Islet of Langerhans (tissue), 1 donor: ENCODE results near the gene ADAM23.
"Not testable (repeated sequence)": the region's sequence is repeated elsewhere in the genome, so short reads cannot be mapped to it uniquely, and the experiment has no call there.

Experiments used
- FAIRE-seq: peaks from one replicate; lab custom pipeline; 2011; peaks lifted over from hg19 to GRCh38; lab: Jason Lieb, UNC

Gene ADAM23, protein sequence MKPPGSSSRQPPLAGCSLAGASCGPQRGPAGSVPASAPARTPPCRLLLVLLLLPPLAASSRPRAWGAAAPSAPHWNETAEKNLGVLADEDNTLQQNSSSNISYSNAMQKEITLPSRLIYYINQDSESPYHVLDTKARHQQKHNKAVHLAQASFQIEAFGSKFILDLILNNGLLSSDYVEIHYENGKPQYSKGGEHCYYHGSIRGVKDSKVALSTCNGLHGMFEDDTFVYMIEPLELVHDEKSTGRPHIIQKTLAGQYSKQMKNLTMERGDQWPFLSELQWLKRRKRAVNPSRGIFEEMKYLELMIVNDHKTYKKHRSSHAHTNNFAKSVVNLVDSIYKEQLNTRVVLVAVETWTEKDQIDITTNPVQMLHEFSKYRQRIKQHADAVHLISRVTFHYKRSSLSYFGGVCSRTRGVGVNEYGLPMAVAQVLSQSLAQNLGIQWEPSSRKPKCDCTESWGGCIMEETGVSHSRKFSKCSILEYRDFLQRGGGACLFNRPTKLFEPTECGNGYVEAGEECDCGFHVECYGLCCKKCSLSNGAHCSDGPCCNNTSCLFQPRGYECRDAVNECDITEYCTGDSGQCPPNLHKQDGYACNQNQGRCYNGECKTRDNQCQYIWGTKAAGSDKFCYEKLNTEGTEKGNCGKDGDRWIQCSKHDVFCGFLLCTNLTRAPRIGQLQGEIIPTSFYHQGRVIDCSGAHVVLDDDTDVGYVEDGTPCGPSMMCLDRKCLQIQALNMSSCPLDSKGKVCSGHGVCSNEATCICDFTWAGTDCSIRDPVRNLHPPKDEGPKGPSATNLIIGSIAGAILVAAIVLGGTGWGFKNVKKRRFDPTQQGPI

DNA sequence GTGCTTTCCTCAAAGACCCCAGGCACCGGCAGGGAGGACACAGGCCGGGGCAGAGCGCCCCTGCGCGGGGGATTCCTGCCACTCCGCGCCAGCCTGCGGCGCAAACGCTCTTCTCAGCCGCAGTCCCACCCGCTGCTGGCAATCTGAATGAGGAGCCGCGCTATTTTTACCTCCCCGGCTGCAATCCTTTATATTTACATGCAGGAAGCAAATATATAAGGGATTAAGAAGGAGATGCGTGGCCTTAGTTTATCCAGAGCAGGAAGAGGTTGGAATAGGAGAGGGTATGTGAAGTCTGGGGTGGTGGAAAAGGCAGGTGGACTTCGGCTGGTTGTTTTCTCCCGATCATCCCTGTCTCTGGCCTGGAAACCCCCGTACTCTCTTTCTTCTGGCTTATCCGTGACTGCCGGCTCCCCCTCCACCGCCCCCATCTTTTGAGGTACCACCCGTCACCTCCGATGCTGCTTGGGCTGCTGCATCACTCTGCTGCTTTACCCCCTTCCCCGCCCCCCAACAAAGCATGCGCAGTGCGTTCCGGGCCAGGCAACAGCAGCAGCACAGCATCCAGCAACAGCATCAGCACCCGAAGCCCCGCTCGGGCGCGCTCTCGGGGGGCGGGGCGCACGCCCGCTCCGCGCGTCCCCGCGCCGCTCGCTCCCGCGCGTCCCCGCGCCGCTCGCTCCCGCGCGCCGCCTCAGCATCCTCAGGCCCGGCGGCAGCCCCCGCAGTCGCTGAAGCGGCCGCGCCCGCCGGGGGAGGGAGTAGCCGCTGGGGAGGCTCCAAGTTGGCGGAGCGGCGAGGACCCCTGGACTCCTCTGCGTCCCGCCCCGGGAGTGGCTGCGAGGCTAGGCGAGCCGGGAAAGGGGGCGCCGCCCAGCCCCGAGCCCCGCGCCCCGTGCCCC lies at the start of gene ADAM23:
ADAM23 (plus strand) TSS at position 700 of the 902 bp plus-strand sequence. CDS start 335 bp downstream, outside the sequence.
- no peak for FAIRE-seq

DNA sequence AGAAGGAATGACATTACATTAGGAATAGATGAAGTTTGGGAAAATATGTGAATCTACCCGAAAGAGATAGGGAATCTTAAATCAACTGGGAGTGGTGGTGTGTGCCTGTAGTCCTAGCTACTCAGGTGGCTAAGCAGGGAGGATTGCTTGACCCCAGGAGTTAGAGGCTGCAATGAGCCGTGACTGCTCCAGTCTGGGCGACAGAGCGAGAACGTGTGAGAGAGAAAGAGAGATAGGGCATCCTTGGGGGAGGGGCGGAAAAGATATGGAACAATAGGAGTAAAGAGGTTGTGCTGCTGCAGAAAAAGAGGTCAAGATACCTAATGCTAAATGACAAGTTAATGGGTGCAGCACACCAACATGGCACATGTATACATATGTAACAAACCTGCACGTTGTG lies 47.1 kb upstream of the ADAM23 start:
- FAIRE-seq: no peak

DNA sequence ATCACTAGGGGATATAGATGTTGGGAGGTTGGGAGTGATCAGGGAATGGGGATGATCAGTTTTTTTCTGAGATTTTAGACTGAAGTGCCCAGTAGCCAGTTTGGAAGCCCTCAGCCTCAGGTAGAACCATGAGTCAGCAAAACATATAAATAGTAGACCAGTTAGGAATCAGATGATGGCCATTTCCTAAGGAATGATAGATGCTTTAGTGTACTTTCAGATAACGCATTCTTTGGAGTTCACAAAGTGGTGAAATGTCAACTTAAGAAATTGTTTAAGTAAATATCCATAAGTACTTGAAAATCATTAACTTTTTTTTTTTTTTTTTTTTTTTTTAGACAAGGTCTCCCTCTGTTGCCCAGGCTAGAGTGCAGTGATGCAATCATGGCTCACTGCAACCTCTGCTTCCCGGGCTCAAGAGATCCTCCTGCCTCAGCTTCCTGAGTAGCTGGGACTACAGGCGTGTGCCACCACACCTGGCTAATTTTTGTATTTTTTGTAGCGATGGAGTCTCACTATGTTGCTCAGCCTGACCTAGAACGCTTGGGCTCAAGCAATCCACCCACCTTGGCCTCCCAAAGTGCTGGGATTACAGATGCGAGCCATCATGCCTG lies 40.3 kb upstream of the ADAM23 start:
- not testable (repeated sequence) for FAIRE-seq

DNA sequence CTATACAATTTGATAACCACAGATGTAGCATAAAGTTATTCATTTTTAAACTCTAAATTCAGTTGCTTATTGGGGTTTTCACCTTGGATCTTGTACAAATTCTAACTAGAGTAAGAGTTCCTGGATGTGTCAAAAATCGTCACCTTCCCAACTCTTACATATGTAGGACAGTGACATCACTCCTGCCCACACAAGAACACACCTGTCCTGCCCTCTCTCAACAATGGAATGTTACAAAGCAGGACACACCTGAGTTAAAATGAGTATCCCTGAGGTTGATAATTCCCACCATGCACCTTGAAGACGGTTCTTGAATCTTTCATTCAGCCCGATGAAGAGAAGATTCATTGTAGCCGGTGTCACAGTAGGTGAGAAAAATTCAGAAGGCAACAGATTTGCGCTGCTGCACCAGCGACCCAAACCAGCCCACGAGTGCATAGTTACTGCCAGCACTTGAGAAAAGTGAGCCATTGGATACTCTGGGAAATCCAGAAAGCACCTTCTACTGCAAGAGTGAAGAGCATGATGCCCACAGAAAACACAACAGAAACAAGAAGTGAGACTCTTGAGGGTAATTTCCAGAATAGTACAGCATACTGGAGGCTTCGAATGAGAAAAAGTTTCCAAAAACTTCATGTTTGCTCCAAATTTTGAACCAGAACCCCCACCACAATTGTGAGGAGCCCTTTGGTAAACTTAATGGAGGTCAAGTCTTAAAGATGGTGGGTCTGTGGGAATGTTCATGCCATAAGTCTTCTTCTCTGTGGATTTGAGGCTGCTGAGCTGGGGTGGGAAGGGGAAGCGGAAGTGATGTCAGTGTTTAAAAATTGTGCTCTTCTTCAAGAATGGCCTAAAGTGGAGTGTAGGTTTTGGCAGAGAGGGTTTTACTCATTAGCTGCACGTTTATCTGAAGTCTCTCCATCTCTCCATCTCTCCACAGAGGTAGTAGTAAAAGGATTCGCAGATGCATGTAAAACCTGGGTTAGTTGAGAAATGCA lies 34.7 kb upstream of the ADAM23 start:
- no peak for FAIRE-seq

DNA sequence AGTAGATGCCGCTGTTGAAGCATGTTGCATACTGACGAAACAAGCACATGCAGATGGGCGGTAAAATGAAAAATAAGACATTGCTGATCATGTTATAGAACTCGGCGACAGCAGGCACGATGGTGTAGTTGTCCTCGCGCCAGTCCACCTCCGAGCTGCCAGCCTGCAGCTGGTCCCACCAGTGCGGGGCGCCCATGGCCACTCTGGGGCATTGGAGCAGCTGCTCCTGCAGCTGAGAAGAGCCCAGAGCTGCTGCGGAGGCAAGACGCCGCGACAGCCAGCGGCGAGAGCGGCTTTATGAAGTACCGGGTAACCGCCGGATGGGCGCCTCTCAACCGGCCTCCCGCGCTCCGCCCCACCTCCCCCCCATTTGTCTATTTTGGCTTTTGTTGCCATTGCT lies 32.6 kb upstream of the ADAM23 start:
- no peak for FAIRE-seq

GRCh38 chr2:206415618-206416243 lies 27.6 kb upstream of the ADAM23 start:
- no peak for FAIRE-seq

- FAIRE-seq: no peak
These were observed 24.4 kb upstream of the ADAM23 start for GRCh38 chr2:206418968-206419367.

DNA sequence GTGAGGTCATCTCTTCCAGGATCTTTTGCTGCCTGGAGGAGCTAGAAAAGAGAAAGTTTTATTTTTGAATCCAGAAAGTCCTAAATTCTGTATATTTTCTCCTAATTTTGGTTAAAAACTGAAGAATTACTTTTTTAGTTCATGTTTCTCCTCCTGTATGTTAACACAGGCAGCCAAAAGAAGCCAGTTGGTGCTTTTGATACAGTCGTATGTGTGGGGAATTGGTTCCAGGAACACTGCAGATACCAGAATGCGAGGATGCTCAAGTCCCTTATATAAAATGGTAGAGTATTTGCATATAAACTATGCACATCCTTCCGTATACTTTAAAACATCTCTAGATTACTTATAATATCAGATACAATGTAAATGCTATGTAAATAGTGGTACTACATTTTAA lies 22.6 kb upstream of the ADAM23 start:
- FAIRE-seq: no peak

- no peak for FAIRE-seq
These were observed 20.8 kb upstream of the ADAM23 start for GRCh38 chr2:206422493-206422892.

DNA sequence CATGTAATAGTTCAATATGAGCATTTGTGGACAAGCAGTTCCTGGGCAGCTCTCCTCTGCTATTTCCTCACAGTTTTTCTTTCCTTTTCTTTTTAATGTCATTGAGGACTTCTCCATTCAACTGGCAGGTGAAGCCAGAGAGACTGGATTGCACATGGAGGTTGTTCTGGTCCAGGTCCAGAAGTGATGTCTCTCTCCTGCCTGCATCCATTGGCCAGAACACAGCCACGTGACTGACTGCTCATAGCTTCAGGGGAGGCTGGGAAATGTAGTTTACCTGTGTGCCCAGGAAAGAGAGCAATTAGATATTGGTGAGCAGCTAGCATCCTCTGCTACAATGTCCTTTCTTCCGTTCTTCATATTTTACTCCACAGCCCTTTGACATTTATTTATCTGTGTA lies 20.2 kb upstream of the ADAM23 start:
- no peak for FAIRE-seq

GRCh38 chr2:206424134-206424533 lies 19.2 kb upstream of the ADAM23 start:
- no peak for FAIRE-seq

- FAIRE-seq: no peak
These were observed 14.5 kb upstream of the ADAM23 start for GRCh38 chr2:206428783-206429182.

- no peak for FAIRE-seq
These were observed 12.9 kb upstream of the ADAM23 start for GRCh38 chr2:206430452-206430851.

GRCh38 chr2:206431439-206431838 lies 11.9 kb upstream of the ADAM23 start:
- FAIRE-seq: no peak

GRCh38 chr2:206432193-206433082 lies 10.9 kb upstream of the ADAM23 start:
- no peak for FAIRE-seq

GRCh38 chr2:206433190-206433589 lies 10.1 kb upstream of the ADAM23 start:
- FAIRE-seq: no peak

DNA sequence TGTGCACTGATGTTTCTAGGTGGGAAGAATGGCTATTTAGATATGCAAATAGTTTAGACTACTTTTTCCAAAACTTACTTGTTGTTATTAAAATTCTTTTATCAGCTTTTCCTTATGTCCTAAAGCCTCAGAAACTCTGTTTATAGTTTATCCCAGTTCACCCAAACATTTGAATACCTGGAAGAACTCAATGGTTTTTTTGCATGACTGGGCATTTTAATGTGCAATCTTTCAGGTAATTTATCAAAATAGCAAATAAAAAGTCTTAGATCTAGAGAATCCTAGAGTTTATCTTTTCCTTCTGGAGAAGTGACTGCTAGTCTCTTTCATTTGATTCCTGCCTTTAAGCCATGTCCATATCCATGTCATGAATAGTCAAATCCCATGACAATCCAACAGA lies 9.6 kb upstream of the ADAM23 start:
- no peak for FAIRE-seq

GRCh38 chr2:206435742-206436141 lies 7.6 kb upstream of the ADAM23 start:
- FAIRE-seq: no peak

DNA sequence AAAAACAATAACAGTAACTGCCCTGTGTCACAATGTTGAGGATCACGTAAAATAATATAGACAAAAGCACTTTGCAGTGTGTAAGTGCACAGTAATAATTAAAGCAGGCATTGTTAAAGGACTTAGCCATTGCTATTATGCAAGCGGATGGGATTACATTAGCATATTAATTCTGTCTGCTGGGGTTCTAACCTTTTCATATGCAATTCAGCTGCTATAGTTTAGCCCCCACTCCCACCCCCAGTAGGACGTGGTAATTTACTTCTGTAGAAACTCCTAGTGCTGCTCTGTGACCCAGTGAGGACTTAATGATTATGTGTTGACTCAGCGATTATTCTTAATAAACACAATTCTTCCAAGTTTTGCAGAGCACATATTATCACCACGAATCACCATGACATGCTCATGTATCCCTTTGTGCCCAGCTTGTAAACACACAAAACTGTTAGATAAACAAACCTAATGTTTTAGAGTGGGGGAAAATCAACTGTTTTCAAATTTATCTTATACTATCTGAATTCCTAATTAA lies 5.1 kb upstream of the ADAM23 start:
- FAIRE-seq: no peak
